ENCODE data around the gene SIRPD. TPM values are rescaled to one million over a fixed set of nuclear protein-coding genes. Genes with fewer than 3 reads are reported as not detected.

Gene SIRPD
- polyA plus RNA-seq, 1 donor (not counting 4 experiments of a cell fraction or from before 2014, with no cell fraction given), result not detected

GRCh38 chr20:1565461-1565860 lies 8.0 kb upstream of the SIRPD start:
- TF ChIP-seq EZH2 (IDR thresholded peaks at IDR 0.05; ENCODE audit: low read length), result no peak
- TF ChIP-seq, protein P1, sequence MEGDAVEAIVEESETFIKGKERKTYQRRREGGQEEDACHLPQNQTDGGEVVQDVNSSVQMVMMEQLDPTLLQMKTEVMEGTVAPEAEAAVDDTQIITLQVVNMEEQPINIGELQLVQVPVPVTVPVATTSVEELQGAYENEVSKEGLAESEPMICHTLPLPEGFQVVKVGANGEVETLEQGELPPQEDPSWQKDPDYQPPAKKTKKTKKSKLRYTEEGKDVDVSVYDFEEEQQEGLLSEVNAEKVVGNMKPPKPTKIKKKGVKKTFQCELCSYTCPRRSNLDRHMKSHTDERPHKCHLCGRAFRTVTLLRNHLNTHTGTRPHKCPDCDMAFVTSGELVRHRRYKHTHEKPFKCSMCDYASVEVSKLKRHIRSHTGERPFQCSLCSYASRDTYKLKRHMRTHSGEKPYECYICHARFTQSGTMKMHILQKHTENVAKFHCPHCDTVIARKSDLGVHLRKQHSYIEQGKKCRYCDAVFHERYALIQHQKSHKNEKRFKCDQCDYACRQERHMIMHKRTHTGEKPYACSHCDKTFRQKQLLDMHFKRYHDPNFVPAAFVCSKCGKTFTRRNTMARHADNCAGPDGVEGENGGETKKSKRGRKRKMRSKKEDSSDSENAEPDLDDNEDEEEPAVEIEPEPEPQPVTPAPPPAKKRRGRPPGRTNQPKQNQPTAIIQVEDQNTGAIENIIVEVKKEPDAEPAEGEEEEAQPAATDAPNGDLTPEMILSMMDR (optimal IDR thresholded peaks at IDR 0.05 in 1 of 3, IDR thresholded peaks at IDR 0.05 in 1 of 3, conservative IDR thresholded peaks at IDR 0.05 in 1 of 3; ENCODE audit: extremely low read depth in 1 of 3, insufficient read depth in 2 of 3, low read length in 3 of 3), result no peak
- Histone ChIP-seq H4K20me1 (ENCODE audit: control insufficient read depth, extremely low read depth, insufficient read depth, low read length) (no peaks in the 10 kb centered on the region), H3K36me3 (ENCODE audit: control insufficient read depth in 2 of 2, extremely low read depth in 1 of 2, insufficient read depth in 2 of 2, low read length in 2 of 2) (no peaks in the 10 kb centered on the region), H3K4me2 (ENCODE audit: control insufficient read depth, extremely low read depth, insufficient read depth, low read depth, low read length) (no peak overlapping the region), H3K79me2 (ENCODE audit: control insufficient read depth, insufficient read depth, low read length) (no peaks in the 10 kb centered on the region), H3K9ac (ENCODE audit: control insufficient read depth, extremely low read depth, insufficient read depth, low read length) (no peak overlapping the region), H2AFZ (ENCODE audit: control insufficient read depth, low read length) (no peak overlapping the region), H3K27ac (ENCODE audit: control insufficient read depth, insufficient read depth, low read length) (no peak overlapping the region), H3K27me3 (ENCODE audit: control insufficient read depth, extremely low read depth, insufficient read depth, low read length) (no peaks in the 10 kb centered on the region), H3K4me1 (ENCODE audit: control insufficient read depth, extremely low read depth, insufficient read depth, low read length) (peaks cover 38% of the 10 kb centered on the region), H3K9me1 (ENCODE audit: control insufficient read depth, extremely low read depth, insufficient read depth, low read length) (no peaks in the 10 kb centered on the region), H3K9me3 (ENCODE audit: control insufficient read depth, low read depth, low read length) (peaks cover 4% of the 10 kb centered on the region), H3K4me3 (ENCODE audit: control insufficient read depth in 2 of 3, extremely low read depth in 1 of 3, insufficient read depth in 2 of 3, low read depth in 1 of 3, low read length in 3 of 3) (no peak overlapping the region)
- dilution Hi-C loops (cut with MboI; ENCODE audit: extremely low pct_ligation_motif_present, low sequenced_read_pairs), result no loop called here
- FAIRE-seq (no peak), DNase-seq (ENCODE audit: low read depth, low spot score) (no peak)

DNA sequence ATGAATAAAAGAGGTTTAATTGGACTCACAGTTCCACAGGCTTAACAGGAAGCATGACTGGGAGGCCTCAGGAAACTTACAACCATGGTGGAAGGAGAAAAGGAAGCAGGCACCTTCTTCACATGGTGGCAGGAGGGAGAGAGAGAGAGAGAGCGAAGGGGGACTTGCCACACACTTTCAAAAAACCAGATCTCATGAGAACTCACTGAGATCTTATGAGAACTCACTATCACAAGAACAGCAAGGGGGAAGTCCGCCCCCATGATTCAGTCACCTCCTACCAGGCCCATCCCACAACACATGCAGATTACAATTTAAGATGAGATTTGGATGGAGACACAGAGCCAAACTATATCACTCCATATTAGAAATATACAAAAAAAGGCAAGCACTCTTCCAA lies 6.1 kb upstream of the SIRPD start:
- H3K9me3 ChIP-seq (ENCODE audit: control insufficient read depth, low read depth, low read length), result peaks cover 4% of the 10 kb centered on the region

More for the DNA sequence above, 6.1 kb upstream of the SIRPD start:
- no peak overlapping the region for H2AFZ ChIP-seq (ENCODE audit: control insufficient read depth, low read length)
- H3K27ac ChIP-seq (ENCODE audit: control insufficient read depth, insufficient read depth, low read length), result no peak overlapping the region
- no peaks in the 10 kb centered on the region for H3K36me3 ChIP-seq (ENCODE audit: control insufficient read depth in 2 of 2, extremely low read depth in 1 of 2, insufficient read depth in 2 of 2, low read length in 2 of 2)
- dilution Hi-C loops (cut with MboI; ENCODE audit: extremely low pct_ligation_motif_present, low sequenced_read_pairs), result no loop called here
- no peak overlapping the region for H3K4me3 ChIP-seq (ENCODE audit: control insufficient read depth in 2 of 3, extremely low read depth in 1 of 3, insufficient read depth in 2 of 3, low read depth in 1 of 3, low read length in 3 of 3)
- H3K9me1 ChIP-seq (ENCODE audit: control insufficient read depth, extremely low read depth, insufficient read depth, low read length), result no peaks in the 10 kb centered on the region
- peaks cover 23% of the 10 kb centered on the region for H3K4me1 ChIP-seq (ENCODE audit: control insufficient read depth, extremely low read depth, insufficient read depth, low read length)
- DNase-seq (ENCODE audit: low read depth, low spot score) (no peak), FAIRE-seq (no peak)
- no peak overlapping the region for H3K4me2 ChIP-seq (ENCODE audit: control insufficient read depth, extremely low read depth, insufficient read depth, low read depth, low read length)
- H3K27me3 ChIP-seq (ENCODE audit: control insufficient read depth, extremely low read depth, insufficient read depth, low read length), result no peaks in the 10 kb centered on the region
- no peak overlapping the region for H3K9ac ChIP-seq (ENCODE audit: control insufficient read depth, extremely low read depth, insufficient read depth, low read length)
- no peaks in the 10 kb centered on the region for H3K79me2 ChIP-seq (ENCODE audit: control insufficient read depth, insufficient read depth, low read length)
- TF ChIP-seq, protein P1 (optimal IDR thresholded peaks at IDR 0.05 in 1 of 3, IDR thresholded peaks at IDR 0.05 in 1 of 3, conservative IDR thresholded peaks at IDR 0.05 in 1 of 3; ENCODE audit: extremely low read depth in 1 of 3, insufficient read depth in 2 of 3, low read length in 3 of 3), result no peak
- TF ChIP-seq EZH2 (IDR thresholded peaks at IDR 0.05; ENCODE audit: low read length), result no peak
- no peaks in the 10 kb centered on the region for H4K20me1 ChIP-seq (ENCODE audit: control insufficient read depth, extremely low read depth, insufficient read depth, low read length)
